HG03575 (cell line): ENCODE data around the gene NPR3.

Experiments used
- ATAC-seq: cut with Tn5 transposase; IDR thresholded peaks from one replicate; pipeline ENCODE4 v1.9.1; 2021; ENCODE audit not compliant: unreplicated experiment, insufficient number of reproducible peaks, low FRiP score; ENCODE audit errors: extremely low read depth

NPR3 gene

GRCh38 chr5:32711362-32711680 is 200 bp downstream of the NPR3 start:
- ATAC-seq = no peak

GRCh38 chr5:32711681-32712480 is 760 bp downstream of the NPR3 start:
- ATAC-seq = no peak

- ATAC-seq = no peak
These were observed 1.6 kb downstream of the NPR3 start for GRCh38 chr5:32712481-32713360.

- ATAC-seq = no peak
These were observed 2.2 kb downstream of the NPR3 start for GRCh38 chr5:32713361-32713769.

- no peak for ATAC-seq
These were observed 2.8 kb downstream of the NPR3 start for GRCh38 chr5:32713770-32714381.

DNA sequence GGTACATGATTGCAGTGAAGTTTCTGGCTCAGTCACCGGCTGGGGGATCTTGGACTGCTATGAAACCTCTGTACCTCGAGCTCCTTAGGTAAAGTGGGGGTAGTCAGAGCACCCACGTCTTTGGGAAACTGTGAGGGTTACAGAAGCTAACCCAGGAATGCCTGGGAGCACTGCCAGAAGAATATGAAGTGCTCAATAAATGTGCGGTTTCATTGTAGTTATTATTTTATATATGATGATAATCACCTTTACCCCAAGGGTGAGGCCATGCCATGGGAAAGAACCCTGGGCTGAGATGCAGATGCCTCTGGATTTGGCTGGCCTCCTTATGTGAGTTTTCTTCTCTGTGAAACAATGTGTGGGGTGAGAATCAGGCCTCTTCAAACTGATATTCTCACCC is 3.7 kb downstream of the NPR3 start:
- ATAC-seq = no peak

DNA sequence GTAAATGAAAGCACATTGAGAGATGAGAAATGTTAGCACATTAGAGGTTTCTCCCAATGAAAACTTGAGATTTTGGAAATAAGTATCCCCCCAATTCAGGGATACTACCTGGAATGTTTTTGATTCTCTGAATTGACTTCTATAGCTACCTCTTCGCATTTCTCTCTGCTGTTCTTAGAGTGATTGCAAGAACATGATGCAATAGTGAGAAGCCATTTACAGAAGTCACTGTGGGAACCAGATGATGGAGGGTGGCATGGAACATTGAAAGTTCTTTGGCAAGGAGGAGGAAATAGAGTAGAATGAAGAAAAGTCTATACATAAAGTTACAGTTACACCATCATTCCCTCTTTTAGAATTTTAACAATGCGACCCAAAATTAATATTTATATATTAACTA is 9.2 kb downstream of the NPR3 start:
- no peak for ATAC-seq

- ATAC-seq = no peak
These were observed 10.5 kb downstream of the NPR3 start for GRCh38 chr5:32721626-32722025.

DNA sequence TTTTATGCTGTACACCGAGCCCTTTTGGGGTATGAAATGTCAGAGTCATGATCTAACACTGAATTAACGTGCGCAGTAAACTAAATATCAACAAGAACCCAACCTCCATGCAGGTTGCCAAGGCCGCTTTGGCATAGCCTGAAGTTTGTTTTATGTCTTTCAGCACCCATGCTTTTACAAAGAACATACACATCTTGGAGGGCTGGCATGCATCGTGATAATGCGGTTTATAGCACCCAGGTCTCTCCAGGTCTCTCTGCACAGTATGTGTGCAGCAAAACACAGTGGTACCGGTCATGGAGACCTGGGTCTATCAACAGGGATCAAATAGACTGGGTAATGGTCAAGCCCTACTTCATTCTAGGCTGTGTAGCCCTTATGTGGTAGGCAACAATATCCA is 11.8 kb downstream of the NPR3 start:
- no peak for ATAC-seq

GRCh38 chr5:32724526-32724925 is 13.4 kb downstream of the NPR3 start:
- ATAC-seq = no peak

- no peak for ATAC-seq
These were observed 15.0 kb downstream of the NPR3 start for GRCh38 chr5:32726086-32726557.

GRCh38 chr5:32729651-32730050 is 18.5 kb downstream of the NPR3 start:
- no peak for ATAC-seq

- no peak for ATAC-seq
These were observed 22.6 kb downstream of the NPR3 start for GRCh38 chr5:32733590-32734340.

DNA sequence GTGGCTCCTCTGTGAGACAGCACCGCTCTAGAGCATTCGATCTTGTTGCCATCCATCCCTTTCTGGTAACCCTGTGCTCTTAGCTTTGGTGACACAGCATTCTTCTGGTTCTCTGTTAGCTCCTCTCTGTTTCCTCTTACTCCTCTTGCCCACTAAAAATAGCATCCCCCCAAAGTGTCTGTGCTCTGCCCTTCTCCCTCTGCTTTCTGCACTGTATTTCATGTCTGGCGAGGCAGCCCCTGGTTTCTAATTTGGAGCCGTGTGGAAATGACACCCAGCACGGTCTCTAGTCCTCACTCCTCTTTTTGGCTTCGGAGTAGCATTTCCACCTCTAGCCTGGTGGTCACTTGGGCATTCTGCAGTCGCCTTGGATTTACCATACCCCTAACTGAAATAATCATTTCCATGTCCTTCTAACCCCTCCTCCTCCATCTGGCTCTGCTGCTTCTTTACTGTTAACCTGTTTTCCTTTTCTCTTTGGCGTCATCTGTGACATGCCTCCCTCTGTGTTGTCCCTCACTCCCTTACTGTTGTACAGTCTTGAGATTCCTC is 23.8 kb downstream of the NPR3 start:
- ATAC-seq = no peak

DNA sequence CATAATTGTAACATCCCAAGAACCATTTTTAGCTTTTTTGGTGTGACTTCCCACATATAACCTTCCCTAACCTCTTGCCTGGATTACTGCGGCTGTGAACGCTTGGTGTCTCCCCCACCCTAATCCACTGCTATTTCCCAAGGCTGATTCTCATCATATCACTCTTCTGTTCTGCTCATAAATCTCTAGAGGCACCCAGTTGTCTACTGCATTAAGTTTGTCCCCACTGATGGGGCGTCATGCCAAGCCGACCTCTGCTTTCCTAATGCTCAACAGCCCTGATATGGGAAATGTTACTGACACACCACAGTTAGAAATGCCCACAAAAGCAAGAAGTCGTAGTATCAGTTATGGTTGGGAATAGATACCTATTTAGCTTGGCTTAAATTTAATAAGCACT is 24.4 kb downstream of the NPR3 start:
- no peak for ATAC-seq

GRCh38 chr5:32736842-32737241 is 25.7 kb downstream of the NPR3 start:
- no peak for ATAC-seq

DNA sequence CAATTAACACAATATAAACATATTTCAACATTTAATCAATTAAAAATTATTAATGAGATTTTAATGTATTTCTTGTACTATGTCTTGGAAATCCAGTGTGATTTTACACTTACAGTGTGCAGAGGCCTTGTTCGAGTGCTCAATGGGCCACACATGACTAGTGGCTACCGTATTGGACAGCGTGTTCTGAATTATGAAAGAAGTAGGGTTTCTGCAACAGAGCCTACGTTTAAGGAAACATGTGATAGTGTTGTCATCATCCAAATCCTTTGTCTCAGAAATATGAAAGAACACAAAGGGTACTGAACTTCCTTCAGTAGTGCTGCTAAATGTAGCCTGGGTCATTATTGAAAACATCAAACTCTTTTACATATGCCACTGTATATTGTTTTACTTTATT is 29.5 kb downstream of the NPR3 start:
- no peak for ATAC-seq

DNA sequence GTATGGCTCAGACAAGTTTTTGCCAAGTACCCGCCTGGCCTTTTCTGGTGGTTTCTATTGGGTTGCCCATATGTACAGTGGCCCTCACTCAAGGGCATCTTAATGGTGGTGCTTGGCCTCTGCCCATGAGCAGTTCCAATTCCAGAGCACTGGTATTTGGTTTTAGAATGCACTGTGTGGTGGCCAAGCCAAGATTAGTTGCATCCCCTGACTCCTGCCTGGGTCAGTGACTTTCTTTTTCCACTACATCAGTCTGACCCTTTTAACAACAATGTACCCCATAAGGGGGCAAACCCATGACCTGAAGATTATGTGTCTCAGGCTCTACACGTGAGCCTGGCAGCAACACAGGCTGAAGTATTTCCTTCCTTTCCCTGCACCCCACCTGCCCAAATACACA is 34.2 kb downstream of the NPR3 start:
- ATAC-seq = no peak

DNA sequence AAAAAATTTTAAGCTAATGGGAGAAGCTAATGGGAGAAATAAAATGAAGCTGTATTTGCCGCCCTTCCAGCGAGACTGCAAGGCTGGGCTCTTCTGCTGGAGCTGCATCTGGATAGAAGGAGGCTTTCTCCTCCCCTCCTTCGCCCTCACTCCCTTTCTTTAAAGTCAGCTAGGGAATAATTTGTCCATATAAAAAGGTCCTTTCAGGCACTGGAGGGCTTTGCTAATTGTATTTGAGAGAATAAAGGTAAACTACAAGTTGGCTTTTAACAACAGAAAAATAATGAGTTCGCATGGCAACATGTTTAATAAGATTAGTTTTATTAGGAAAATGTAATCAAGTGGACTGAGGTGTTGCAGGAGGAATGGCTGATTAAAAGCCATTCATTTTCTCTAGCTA is 41.3 kb downstream of the NPR3 start:
- no peak for ATAC-seq
